Measurements from ENCODE around the gene PTPN14.

- TF ChIP-seq, protein P1, sequence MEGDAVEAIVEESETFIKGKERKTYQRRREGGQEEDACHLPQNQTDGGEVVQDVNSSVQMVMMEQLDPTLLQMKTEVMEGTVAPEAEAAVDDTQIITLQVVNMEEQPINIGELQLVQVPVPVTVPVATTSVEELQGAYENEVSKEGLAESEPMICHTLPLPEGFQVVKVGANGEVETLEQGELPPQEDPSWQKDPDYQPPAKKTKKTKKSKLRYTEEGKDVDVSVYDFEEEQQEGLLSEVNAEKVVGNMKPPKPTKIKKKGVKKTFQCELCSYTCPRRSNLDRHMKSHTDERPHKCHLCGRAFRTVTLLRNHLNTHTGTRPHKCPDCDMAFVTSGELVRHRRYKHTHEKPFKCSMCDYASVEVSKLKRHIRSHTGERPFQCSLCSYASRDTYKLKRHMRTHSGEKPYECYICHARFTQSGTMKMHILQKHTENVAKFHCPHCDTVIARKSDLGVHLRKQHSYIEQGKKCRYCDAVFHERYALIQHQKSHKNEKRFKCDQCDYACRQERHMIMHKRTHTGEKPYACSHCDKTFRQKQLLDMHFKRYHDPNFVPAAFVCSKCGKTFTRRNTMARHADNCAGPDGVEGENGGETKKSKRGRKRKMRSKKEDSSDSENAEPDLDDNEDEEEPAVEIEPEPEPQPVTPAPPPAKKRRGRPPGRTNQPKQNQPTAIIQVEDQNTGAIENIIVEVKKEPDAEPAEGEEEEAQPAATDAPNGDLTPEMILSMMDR (IDR thresholded peaks at IDR 0.05; ENCODE audit: insufficient read depth, low read length) = no peak
- TF ChIP-seq POLR2AphosphoS5 (IDR thresholded peaks at IDR 0.05; ENCODE audit: low read depth) = no peak
- TF ChIP-seq, protein P2, sequence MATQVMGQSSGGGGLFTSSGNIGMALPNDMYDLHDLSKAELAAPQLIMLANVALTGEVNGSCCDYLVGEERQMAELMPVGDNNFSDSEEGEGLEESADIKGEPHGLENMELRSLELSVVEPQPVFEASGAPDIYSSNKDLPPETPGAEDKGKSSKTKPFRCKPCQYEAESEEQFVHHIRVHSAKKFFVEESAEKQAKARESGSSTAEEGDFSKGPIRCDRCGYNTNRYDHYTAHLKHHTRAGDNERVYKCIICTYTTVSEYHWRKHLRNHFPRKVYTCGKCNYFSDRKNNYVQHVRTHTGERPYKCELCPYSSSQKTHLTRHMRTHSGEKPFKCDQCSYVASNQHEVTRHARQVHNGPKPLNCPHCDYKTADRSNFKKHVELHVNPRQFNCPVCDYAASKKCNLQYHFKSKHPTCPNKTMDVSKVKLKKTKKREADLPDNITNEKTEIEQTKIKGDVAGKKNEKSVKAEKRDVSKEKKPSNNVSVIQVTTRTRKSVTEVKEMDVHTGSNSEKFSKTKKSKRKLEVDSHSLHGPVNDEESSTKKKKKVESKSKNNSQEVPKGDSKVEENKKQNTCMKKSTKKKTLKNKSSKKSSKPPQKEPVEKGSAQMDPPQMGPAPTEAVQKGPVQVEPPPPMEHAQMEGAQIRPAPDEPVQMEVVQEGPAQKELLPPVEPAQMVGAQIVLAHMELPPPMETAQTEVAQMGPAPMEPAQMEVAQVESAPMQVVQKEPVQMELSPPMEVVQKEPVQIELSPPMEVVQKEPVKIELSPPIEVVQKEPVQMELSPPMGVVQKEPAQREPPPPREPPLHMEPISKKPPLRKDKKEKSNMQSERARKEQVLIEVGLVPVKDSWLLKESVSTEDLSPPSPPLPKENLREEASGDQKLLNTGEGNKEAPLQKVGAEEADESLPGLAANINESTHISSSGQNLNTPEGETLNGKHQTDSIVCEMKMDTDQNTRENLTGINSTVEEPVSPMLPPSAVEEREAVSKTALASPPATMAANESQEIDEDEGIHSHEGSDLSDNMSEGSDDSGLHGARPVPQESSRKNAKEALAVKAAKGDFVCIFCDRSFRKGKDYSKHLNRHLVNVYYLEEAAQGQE (IDR thresholded peaks at IDR 0.05; ENCODE audit: insufficient replicate concordance, low read depth) = no peak
Observed at GRCh38 chr1:214464445-214465287, 86.7 kb downstream of the PTPN14 start.
